ENCODE data around the gene KAZN.
"Not testable (repeated sequence)": the region's sequence is repeated elsewhere in the genome, so short reads cannot be mapped to it uniquely, and the experiment has no call there.

KAZN gene

GRCh38 chr1:14598498-14599182 lies at the start of gene KAZN:
Gene KAZN, plus strand, starts transcription at chr1:14598685.
- no peak for DNase-seq

- no peak for DNase-seq
These were observed 48.4 kb upstream of the KAZN start for GRCh38 chr1:14549897-14550620.

- no peak for DNase-seq
These were observed 47.1 kb upstream of the KAZN start for GRCh38 chr1:14551386-14551785.

- DNase-seq: no peak
These were observed 46.1 kb upstream of the KAZN start for GRCh38 chr1:14552246-14552965.

- DNase-seq: no peak
These were observed 44.8 kb upstream of the KAZN start for GRCh38 chr1:14553711-14554110.

- DNase-seq: no peak
These were observed 43.4 kb upstream of the KAZN start for GRCh38 chr1:14555091-14555490.

GRCh38 chr1:14561014-14561693 lies 37.3 kb upstream of the KAZN start:
- no peak for DNase-seq

- no peak for DNase-seq
These were observed 33.4 kb upstream of the KAZN start for GRCh38 chr1:14565090-14565489.

- no peak for DNase-seq
These were observed 31.4 kb upstream of the KAZN start for GRCh38 chr1:14567056-14567455.

- no peak for DNase-seq
These were observed 30.6 kb upstream of the KAZN start for GRCh38 chr1:14567903-14568302.

GRCh38 chr1:14568716-14569355 lies 29.6 kb upstream of the KAZN start:
- DNase-seq: no peak

GRCh38 chr1:14570514-14570913 lies 28.0 kb upstream of the KAZN start:
- DNase-seq: no peak

GRCh38 chr1:14571810-14572767 lies 26.4 kb upstream of the KAZN start:
- no peak for DNase-seq

GRCh38 chr1:14572861-14573260 lies 25.6 kb upstream of the KAZN start:
- no peak for DNase-seq

GRCh38 chr1:14576155-14576554 lies 22.3 kb upstream of the KAZN start:
- no peak for DNase-seq

- DNase-seq: no peak
These were observed 21.2 kb upstream of the KAZN start for GRCh38 chr1:14577261-14577660.

GRCh38 chr1:14578156-14578555 lies 20.3 kb upstream of the KAZN start:
- no peak for DNase-seq

GRCh38 chr1:14580295-14580694 lies 18.2 kb upstream of the KAZN start:
- DNase-seq: not testable (repeated sequence)

GRCh38 chr1:14580986-14581385 lies 17.5 kb upstream of the KAZN start:
- no peak for DNase-seq

- no peak for DNase-seq
These were observed 14.7 kb upstream of the KAZN start for GRCh38 chr1:14583788-14584187.

- no peak for DNase-seq
These were observed 12.8 kb upstream of the KAZN start for GRCh38 chr1:14585728-14586127.
